CD14-positive monocyte (primary cell): ENCODE measurements around the gene MB21D2. TPM values are rescaled to one million over a fixed set of nuclear protein-coding genes. Genes with fewer than 3 reads are reported as not detected.

Experiments
- DNase-seq, 3 donors: peaks; one replicate each; pipeline ENCODE4 v3.0.0-alpha.2; 2011 to 2022
- H2AFZ ChIP-seq: 2 replicates; pipeline ENCODE4 v1.6.0; 2012; ENCODE audit warnings: mild to moderate bottlenecking, low read depth, low read length, inconsistent platforms; ENCODE audit not compliant: insufficient read depth, poor library complexity, severe bottlenecking
- H3K27ac ChIP-seq, 2 donors: 1 replicate in 1 of 2; 2 replicates in 1 of 2; pipeline ENCODE4 v1.5.1; 2012 to 2013; ENCODE audit warnings: low read length in 2 of 2, control low read depth in 1 of 2, inconsistent platforms in 1 of 2, low read depth in 1 of 2, mild to moderate bottlenecking in 1 of 2
- H3K27me3 ChIP-seq, 2 donors: one replicate each; pipeline versions ENCODE4 v1.6.0 to v1.6.1; 2011 to 2013; ENCODE audit warnings: low read length in 2 of 2; ENCODE audit not compliant: control insufficient read depth in 2 of 2, insufficient read depth in 2 of 2
- H3K36me3 ChIP-seq, 2 donors: replicated peaks in 1 of 2; 1 replicate in 1 of 2; 2 replicates in 1 of 2; pipeline versions ENCODE4 v1.5.1 to v1.6.1; 2012 to 2013; ENCODE audit warnings: low read length in 2 of 2, control low read depth in 1 of 2, inconsistent platforms in 1 of 2, mild to moderate bottlenecking in 1 of 2; ENCODE audit not compliant: insufficient read depth in 2 of 2, control insufficient read depth in 1 of 2
- H3K4me1 ChIP-seq, 2 donors: 1 replicate in 1 of 2; 2 replicates in 1 of 2; pipeline versions ENCODE4 v1.5.1 to v1.6.1; 2012 to 2013; ENCODE audit warnings: low read length in 2 of 2, control low read depth in 1 of 2, inconsistent platforms in 1 of 2, mild to moderate bottlenecking in 1 of 2, moderate library complexity in 1 of 2; ENCODE audit not compliant: insufficient read depth in 2 of 2, control insufficient read depth in 1 of 2
- H3K4me2 ChIP-seq: replicated peaks from 2 replicates; pipeline ENCODE3; 2012; ENCODE audit warnings: low read length, moderate library complexity, mild to moderate bottlenecking; ENCODE audit not compliant: poor library complexity, severe bottlenecking; ENCODE audit errors: extremely low read depth
- H3K4me3 ChIP-seq, 3 experiments: fragments of 200-600 bp in 1 of 3; sonication (generic) in 1 of 3; replicated peaks in 1 of 3; 1 replicate in 2 of 3; 2 replicates in 1 of 3; pipeline ENCODE4 v1.5.1; 2011 to 2013; ENCODE audit warnings: low read length in 3 of 3, mild to moderate bottlenecking in 3 of 3, control low read depth in 2 of 3, low read depth in 2 of 3, inconsistent platforms in 1 of 3, moderate library complexity in 1 of 3
- H3K79me2 ChIP-seq: 2 replicates; pipeline ENCODE4 v1.6.0; 2012; ENCODE audit warnings: mild to moderate bottlenecking, control low read depth, inconsistent platforms, low read length, moderate library complexity; ENCODE audit not compliant: insufficient read depth
- H3K9ac ChIP-seq: 2 replicates; pipeline ENCODE4 v1.6.0; 2017; ENCODE audit warnings: low read length, mild to moderate bottlenecking; ENCODE audit not compliant: insufficient read depth, poor library complexity, severe bottlenecking
- H3K9me3 ChIP-seq, 2 donors: replicated peaks in 1 of 2; 1 replicate in 1 of 2; 2 replicates in 1 of 2; pipeline versions ENCODE4 v1.5.1 to v1.6.1; 2012 to 2013; ENCODE audit warnings: low read length in 2 of 2, control low read depth in 1 of 2; ENCODE audit not compliant: control insufficient read depth in 1 of 2, insufficient read depth in 1 of 2
- H4K20me1 ChIP-seq: 2 replicates; pipeline ENCODE4 v1.6.0; 2012; ENCODE audit warnings: mild to moderate bottlenecking, low read length, control low read depth, moderate library complexity; ENCODE audit not compliant: insufficient read depth
- H3K27ac Mint-ChIP-seq, 7 donors: one replicate each; pipeline ENCODE4 v1.8.0; 2020; ENCODE audit warnings: mild to moderate bottlenecking in 7 of 7, mixed read lengths in 7 of 7, moderate library complexity in 6 of 7, inconsistent platforms in 2 of 7
- H3K27me3 Mint-ChIP-seq, 3 donors: one replicate each; pipeline ENCODE4 v1.8.0; 2021 to 2022; ENCODE audit warnings: low read depth in 3 of 3, mild to moderate bottlenecking in 3 of 3, mixed read lengths in 3 of 3, moderate library complexity in 3 of 3, inconsistent platforms in 1 of 3
- H3K36me3 Mint-ChIP-seq, 2 donors: one replicate each; pipeline ENCODE4 v1.8.0; 2020; ENCODE audit warnings: mixed read lengths in 2 of 2, inconsistent platforms in 1 of 2, mild to moderate bottlenecking in 1 of 2
- H3K4me1 Mint-ChIP-seq: one replicate; pipeline ENCODE4 v1.8.0; 2020; ENCODE audit warnings: mild to moderate bottlenecking, mixed read lengths
- H3K4me3 Mint-ChIP-seq, 2 donors: one replicate each; pipeline ENCODE4 v1.8.0; 2020; ENCODE audit warnings: mild to moderate bottlenecking in 2 of 2, mixed read lengths in 2 of 2, moderate library complexity in 1 of 2
- H3K9me3 Mint-ChIP-seq, 7 donors: one replicate each; pipeline ENCODE4 v1.8.0; 2020 to 2022; ENCODE audit warnings: mixed read lengths in 7 of 7, mild to moderate bottlenecking in 6 of 7, moderate library complexity in 6 of 7, inconsistent platforms in 2 of 7
- WGBS: methylation state at CpG from one replicate; pipeline ENCODE4 v1.1.5; 2013; ENCODE audit warnings: missing lambda C conversion rate; ENCODE audit not compliant: insufficient coverage; 5-methylcytosine and 5-hydroxymethylcytosine counted together
- intact Hi-C, 2 donors: fragments of 100-400 bp; cut with micrococcal nuclease; formaldehyde crosslinking; loops; one replicate each; pipeline versions ENCODE4 v1.15.0 to v1.15.1; 2023
- polyA plus RNA-seq, 3 donors: library from polyadenylated mRNA; depleted of rRNA in 1 of 3; unstranded in 2 of 3; stranded (reverse) in 1 of 3; fragments of 300-500 nt in 2 of 3; fragments of >200 nt in 1 of 3; fragmentation: Illumina TruSeq in 2 of 3; gene quantifications; 1 replicate in 2 of 3; 2 replicates in 1 of 3; pipeline ENCODE4 v1.2.3, GENCODE V29; 2012 to 2021
- TF ChIP-seq, protein P1 (sequence below): fragments of 200-600 bp; IDR thresholded peaks from one replicate; pipeline ENCODE4 v1.8.0; 2022; ENCODE audit warnings: antibody characterized with exemption, mild to moderate bottlenecking

The MB21D2 gene
- polyA plus RNA-seq, 3 donors, result 0.37 to 0.77 (median 0.59) TPM

DNA sequence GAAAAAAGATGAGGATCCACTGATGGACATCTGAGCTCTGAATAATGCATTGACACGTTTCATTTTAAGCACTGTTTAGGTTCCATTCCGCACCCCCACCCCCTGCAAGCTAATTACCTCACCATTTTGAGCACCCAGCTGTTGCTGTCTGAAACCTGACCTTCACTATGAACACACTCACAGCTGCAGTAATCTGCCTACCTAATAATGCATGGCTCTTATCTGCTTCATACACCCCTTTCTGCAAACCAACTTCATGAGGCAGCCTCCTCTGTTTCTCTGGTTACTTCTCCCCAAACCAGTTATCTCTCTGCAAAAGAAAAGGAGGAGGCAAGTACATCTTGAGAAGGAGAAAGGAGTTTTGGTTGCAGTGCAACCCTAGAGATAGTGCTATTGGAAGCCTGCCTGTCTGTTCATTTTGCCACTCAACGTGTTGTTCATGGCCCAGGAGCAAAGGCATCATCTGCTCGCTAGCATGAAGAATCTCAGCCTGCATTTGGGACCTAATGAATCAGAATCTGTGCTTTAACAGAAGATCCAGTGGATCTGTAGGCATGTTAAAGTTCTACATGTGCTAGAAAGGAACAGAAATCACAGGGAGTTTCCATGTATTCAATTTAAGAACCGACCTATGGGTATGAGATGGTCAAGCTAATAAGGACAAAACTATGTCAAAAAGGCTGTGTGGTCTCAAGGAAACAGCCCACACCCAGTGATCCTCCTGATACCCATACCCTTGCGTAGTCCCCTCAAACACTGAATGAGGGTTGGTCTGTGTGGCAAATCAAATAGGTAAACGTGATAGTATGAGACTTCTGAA is 87.2 kb downstream of the MB21D2 start:
- no peaks in the 10 kb centered on the region for H3K9me3 ChIP-seq
- no peaks in the 10 kb centered on the region for H3K36me3 ChIP-seq
- Mint-ChIP-seq H3K36me3 (no peaks in the 10 kb centered on the region), H3K27me3 (peaks cover 2 to 7% (median 6%) of the 10 kb centered on the region in 3 donors), H3K9me3 (peaks cover 0 to 7% (median 0%) of the 10 kb centered on the region in 7 donors), H3K27ac (no peak overlapping the region), H3K4me1 (no peaks in the 10 kb centered on the region), H3K4me3 (no peak overlapping the region)
- H3K27ac ChIP-seq, result no peak overlapping the region
- H3K79me2 ChIP-seq, result no peaks in the 10 kb centered on the region
- no peaks in the 10 kb centered on the region for H3K4me1 ChIP-seq
- no peak overlapping the region for H3K4me2 ChIP-seq
- TF ChIP-seq, protein P1, sequence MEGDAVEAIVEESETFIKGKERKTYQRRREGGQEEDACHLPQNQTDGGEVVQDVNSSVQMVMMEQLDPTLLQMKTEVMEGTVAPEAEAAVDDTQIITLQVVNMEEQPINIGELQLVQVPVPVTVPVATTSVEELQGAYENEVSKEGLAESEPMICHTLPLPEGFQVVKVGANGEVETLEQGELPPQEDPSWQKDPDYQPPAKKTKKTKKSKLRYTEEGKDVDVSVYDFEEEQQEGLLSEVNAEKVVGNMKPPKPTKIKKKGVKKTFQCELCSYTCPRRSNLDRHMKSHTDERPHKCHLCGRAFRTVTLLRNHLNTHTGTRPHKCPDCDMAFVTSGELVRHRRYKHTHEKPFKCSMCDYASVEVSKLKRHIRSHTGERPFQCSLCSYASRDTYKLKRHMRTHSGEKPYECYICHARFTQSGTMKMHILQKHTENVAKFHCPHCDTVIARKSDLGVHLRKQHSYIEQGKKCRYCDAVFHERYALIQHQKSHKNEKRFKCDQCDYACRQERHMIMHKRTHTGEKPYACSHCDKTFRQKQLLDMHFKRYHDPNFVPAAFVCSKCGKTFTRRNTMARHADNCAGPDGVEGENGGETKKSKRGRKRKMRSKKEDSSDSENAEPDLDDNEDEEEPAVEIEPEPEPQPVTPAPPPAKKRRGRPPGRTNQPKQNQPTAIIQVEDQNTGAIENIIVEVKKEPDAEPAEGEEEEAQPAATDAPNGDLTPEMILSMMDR, result no peak
- no peak overlapping the region for H2AFZ ChIP-seq
- no peak overlapping the region for H3K9ac ChIP-seq
- no peaks in the 10 kb centered on the region for H4K20me1 ChIP-seq
- DNase-seq, result no peak
- intact Hi-C loops, result no loop called here
- H3K4me3 ChIP-seq, result no peak overlapping the region
- WGBS, result 79% methylated on average over 5 of the region's 7 CpGs
- peaks cover 0 to 2% of the 10 kb centered on the region in 2 donors for H3K27me3 ChIP-seq

DNA sequence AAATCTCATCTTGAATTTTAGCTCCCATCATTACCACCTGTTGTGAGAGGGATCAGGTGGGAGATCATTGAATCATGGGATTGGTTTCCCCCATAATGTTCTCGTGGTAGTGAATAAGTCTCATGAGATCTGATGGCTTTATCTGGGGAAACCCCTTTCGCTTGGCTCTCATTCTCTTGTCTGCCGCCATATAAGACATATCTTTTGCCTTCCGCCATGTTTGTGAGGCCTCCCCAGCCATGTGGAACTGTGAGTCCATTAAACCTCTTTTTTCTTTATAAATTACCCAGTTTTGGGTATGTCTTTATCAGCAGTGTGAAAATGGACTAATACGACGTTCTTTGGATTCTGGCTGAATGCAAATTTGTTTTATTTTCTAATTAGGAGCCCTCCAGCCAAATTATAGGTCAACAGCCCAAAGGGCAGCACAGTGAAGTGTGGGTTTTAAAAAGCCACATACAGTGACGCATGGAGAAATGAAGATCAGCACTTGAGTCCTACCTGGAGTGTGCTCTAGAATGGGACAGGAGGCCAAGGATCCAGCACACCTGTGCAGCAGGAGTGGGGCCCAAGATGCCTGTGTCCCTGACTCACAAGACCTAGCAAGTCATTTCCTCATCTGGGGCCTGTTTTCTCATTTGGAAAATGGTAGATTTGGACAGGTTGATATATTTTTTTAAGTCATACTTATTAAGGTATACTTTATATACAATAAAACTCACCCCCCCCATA is 89.6 kb downstream of the MB21D2 start:
- peaks cover 0 to 7% (median 0%) of the 10 kb centered on the region in 7 donors for H3K9me3 Mint-ChIP-seq
- Histone ChIP-seq H3K27ac (no peak overlapping the region), H4K20me1 (no peaks in the 10 kb centered on the region), H3K4me3 (no peak overlapping the region), H3K4me2 (no peak overlapping the region), H3K27me3 (peaks cover 0 to 2% of the 10 kb centered on the region in 2 donors), H3K9ac (no peak overlapping the region), H3K4me1 (no peaks in the 10 kb centered on the region), H3K9me3 (no peaks in the 10 kb centered on the region), H3K36me3 (no peaks in the 10 kb centered on the region), H2AFZ (no peak overlapping the region), H3K79me2 (no peaks in the 10 kb centered on the region)
- no peak overlapping the region for H3K4me3 Mint-ChIP-seq
- DNase-seq, result no peak
- H3K36me3 Mint-ChIP-seq, result no peaks in the 10 kb centered on the region
- H3K27me3 Mint-ChIP-seq, result peaks cover 4 to 6% (median 6%) of the 10 kb centered on the region in 3 donors
- no peak overlapping the region for H3K27ac Mint-ChIP-seq
- intact Hi-C loops, result no loop called here
- TF ChIP-seq, protein P1, result no peak
- 90% methylated on average over 1 of the region's 7 CpGs for WGBS
- no peaks in the 10 kb centered on the region for H3K4me1 Mint-ChIP-seq
